ENCODE results near the gene YWHAE. TPM values are rescaled to one million over a fixed set of nuclear protein-coding genes. Genes with fewer than 3 reads are reported as not detected.
"Not testable (repeated sequence)": the region's sequence is repeated elsewhere in the genome, so short reads cannot be mapped to it uniquely, and the experiment has no call there.

YWHAE gene
- polyA plus RNA-seq, 3 donors = 933 to 1,079 (median 1,049) TPM

DNA sequence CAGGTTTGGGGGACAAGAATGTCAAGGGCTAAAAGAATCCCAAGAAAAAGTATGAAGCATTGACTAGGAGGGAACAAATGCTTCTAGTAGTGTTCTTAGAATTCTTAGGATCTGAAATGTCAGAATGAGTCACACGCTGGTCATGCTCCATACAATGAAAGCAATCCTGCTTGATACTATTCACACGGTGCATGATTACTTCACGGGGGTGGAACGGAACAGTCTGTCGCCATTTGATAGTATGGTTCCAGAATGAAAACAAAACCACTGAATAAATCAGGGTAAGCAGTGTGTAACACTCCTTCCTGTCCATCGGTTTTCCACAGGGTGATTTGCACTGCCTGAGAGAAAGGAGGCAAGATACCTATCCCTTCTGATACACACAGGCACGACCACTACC, 22.9 kb upstream of the YWHAE start:
- peak; percentile 84 for DNase-seq

DNA sequence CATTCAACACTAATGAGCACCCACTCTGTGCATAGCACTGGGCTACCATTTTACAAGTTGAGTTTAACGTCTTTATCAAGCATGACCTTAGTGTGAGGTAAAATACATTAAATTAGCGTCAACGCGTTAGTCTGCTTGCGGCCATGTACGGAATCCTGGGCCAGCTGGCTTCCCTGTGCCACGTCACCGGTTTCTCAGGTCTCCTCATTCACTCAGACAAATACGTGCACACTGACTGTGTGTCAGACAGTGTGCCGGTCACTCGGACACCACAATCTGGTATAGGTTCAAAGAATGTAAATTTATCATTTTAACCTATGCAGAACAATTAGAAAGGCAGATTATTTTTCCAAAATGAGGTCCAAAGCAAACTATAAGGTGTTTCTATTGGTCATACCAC, 21.4 kb upstream of the YWHAE start:
- no peak for DNase-seq

DNA sequence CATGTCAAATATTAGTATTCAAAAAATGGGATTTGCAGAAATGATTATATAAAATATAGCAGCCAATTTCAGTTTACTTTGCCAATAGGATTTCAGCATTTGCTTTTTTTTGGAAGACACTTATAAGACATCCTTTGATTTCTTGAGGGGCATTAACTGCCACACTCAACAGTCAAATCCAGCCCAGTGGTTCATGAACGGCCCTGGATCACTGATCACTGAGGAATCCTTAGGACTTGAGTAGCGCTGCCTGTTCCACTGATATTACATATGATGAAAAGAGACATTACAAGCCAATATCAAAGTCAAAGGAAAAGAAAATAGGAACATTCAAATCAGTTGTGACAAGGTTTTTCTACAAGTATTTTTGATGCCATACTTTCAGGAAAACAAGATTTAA, 21.0 kb upstream of the YWHAE start:
- DNase-seq = no peak

GRCh38 chr17:1420163-1420562, 20.1 kb upstream of the YWHAE start:
- DNase-seq = no peak

DNA sequence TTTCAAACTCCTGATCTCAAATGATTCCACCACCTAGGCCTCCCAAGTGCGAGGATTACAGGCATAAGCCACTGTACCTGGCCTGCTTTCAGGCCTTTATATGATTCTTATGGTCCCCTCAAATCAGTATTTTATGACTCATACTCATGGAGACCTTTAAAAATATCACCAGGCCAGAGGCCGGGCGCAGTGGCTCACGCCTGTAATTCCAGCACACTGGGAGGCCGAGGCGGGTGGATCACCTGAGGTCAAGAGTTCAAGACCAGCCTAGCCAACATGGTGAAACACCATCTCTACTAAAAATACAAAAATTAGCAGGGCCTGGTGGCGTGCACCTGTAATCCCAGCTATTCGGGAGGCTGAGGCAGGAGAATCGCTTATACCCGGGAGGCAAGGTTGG, 18.5 kb upstream of the YWHAE start:
- DNase-seq = not testable (repeated sequence)

DNA sequence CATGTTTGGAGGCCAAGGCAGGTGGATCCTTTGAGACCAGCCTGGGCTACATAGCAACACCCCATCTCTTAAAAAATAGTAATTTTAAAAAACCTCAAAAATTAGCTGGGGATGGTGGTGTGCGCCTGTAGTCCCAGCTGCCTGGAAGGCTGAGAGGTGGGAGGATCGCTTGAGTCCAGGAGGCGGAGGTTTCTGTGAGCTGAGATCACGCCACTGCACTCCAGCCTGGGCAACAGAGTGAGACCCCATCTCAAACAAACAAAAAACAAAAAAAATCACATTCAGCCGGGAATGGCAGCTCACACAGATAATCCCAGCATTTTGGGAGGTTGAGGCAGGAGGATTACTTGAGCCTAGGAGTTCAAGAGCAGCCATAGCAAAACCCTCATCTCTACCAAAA, 16.4 kb upstream of the YWHAE start:
- DNase-seq = no peak

DNA sequence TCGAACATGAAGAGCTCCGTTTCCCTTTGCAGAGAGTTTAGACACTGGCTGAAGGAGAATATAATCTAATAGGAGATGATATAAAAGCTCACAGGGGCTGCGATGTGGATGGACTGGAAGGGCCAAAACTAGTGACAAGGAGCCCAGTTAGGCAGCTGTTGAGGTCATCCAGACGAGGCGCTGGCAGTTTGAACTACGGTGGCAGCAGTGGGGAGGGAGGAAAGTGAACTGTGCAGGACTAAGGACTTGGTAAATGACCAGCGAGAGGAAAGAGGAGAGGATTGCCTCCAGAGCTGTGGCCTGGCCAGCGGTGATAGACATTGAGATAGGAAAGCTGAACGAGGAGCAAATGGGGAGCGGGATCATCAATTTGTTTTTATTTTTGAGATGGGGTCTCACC, 14.6 kb upstream of the YWHAE start:
- no peak for DNase-seq

DNA sequence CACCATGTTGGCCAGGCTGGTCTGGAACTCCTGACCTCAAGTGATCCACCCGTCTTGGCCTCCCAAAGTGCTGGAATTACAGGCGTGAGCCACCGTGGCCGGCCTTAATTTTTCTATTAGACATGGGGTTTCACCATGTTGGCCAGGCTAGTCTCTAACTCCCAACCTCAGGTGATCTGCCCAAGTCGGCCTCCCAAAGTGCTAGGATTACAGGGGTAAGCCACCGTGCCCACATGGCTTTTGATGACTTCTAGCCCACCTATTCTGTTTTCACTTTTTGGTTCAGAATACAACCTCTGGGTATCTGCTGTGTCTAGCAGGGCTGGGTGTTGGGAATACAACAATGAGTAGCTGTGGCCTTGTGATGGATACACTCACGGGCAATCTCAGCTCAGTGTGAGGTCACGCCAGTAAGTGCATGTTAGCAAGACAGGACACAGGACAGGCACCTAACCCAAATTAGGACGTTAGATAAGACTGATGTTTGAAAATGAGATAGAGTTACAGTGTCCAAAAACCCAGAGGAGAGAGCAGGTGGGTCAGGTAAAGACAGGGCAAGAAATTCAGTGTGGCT, 14.1 kb upstream of the YWHAE start:
- DNase-seq = no peak

- DNase-seq = no peak
These were observed 13.3 kb upstream of the YWHAE start for GRCh38 chr17:1413281-1413791.

GRCh38 chr17:1412185-1413110, 12.4 kb upstream of the YWHAE start:
- no peak for DNase-seq

GRCh38 chr17:1402262-1402586, 2.2 kb upstream of the YWHAE start:
- DNase-seq = no peak

GRCh38 chr17:1398931-1399678, 917 bp downstream of the YWHAE start:
- DNase-seq = peak; percentile 39

DNA sequence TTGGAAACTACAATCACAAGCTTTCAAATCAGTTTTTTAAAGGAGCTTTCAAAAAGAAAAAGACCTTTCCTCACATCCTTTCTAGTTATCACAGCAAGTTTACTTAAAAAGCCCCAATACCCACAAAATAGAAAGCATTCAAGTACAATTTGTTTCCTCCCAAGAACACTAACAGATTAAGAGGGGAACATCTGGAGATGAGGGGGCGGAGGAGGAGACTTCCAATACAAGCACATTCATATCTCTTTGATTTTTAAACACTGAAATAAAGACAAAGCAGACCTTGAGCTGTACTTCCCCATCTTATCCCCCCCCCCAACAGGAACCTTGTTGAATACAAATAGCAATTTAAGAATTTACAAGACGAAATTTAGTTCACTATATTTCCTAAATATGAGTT, 2.0 kb downstream of the YWHAE start:
- DNase-seq = no peak

DNA sequence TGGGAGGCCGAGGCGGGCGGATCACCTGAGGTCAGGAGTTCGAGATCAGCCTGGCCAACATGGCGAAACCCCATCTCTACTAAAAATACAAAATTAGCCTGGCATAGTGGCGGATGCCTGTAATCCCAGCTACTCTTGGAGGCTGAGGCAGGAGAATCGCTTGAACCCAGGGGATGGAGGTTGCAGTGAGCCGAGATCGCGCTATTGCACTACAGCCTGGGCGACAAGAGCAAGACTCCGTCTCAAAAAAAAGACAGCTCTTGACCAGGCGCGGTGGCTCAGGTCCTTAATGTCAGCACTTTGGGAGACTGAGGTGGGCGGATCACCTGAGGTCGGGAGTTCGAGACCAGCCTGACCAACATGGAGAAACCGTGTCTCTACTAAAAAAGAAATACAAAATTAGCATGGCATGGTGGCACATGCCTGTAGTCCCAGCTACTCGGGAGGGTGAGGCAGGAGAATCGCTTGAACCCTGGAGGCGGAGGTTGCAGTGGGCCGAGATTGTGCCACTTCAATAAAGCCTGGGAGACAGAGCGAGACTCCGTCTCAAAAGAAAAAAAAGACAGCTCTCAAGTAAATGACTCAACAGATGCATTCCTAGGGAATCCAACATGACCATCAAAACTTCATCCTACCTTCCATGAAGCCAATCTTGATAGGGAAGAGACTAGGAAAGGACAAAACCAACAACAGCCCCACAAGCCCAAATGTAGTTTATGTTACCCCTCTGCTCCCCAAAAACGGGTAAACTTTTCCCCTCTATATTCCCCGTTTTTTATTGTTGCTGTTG, 4.0 kb downstream of the YWHAE start:
- DNase-seq = not testable (repeated sequence)

DNA sequence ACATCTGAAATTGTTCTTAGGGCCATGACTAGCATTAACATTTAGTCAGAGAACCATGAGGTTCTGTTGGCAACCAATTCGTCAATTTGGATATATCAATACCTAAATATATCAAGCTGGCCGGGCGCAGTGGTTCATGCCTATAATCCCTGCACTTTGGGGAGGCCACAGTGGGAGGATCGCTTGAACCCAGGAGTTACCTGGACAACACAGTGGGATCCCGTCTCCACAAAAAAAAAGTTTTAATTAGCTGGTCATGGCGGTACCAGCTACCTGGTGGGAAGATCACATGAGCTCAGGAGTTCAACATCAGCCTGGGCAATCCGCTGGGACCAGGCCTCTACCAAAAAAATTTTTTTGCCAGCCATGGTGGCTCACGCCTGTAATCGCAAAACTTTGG, 8.4 kb downstream of the YWHAE start:
- DNase-seq = no peak

GRCh38 chr17:1390432-1391367, 9.3 kb downstream of the YWHAE start:
- DNase-seq = no peak

GRCh38 chr17:1387490-1388227, 12.4 kb downstream of the YWHAE start:
- DNase-seq = not testable (repeated sequence)

GRCh38 chr17:1386675-1387190, 13.3 kb downstream of the YWHAE start:
- not testable (repeated sequence) for DNase-seq

- DNase-seq = no peak
These were observed 13.8 kb downstream of the YWHAE start for GRCh38 chr17:1386265-1386664.

GRCh38 chr17:1385861-1386260, 14.2 kb downstream of the YWHAE start:
- DNase-seq = no peak

Measured in renal pelvis (tissue), 4 donors.